Epithelial cell of esophagus (primary cell): ENCODE measurements around the gene PPP2R2C.

Source experiments
- DNase-seq: peaks from one replicate; pipeline ENCODE4 v3.0.0; 2010; ENCODE audit warnings: low read depth
- H3K4me3 ChIP-seq: 2 replicates; pipeline ENCODE4 v1.5.1; 2011; ENCODE audit warnings: mild to moderate bottlenecking, low read length, control low read depth
- TF ChIP-seq, protein P1 (sequence below): IDR thresholded peaks from 2 replicates; pipeline ENCODE4 v1.5.1; 2011; ENCODE audit warnings: low read depth, mild to moderate bottlenecking, low read length, control low read depth, inconsistent platforms; ENCODE audit not compliant: insufficient read depth; ENCODE audit errors: missing control alignments

PPP2R2C gene

DNA sequence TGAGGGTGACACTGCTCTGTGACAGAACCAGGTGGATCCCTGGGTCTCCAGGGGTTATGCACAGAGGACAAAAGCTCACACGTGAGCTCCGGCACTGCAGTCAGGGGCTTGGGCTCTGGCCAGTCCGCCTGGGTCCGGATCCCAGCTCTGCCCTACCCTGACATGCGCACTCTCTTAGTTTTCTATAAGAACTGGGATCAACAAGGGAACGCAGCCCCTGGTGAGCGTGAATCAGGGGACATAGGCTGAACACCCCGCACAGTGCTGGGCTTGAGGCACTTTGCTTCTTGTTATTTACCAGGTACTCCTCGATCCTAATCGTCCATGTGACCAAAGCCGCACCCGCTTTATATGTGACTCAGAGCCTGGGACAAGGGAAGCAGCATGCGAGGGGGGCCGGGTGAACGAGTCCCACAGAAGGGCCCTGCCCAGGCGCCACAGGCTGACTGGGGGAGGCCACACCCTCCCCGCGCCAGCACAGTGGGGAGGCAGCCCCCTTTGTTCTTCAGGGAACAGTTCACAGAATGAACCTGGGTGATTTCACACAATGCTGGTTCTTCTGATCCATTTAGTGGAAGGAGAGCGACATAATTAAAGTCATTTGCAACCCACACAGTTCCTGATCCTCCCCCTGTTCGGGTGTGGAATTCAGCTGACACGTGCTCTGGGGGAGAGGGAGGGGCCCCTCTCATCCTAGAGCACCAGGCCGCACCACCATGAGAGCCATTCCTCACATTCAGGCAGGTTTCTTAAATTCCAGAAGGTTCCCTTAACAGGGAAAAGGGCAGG, 147.2 kb downstream of the PPP2R2C start:
- peak; percentile 57 for DNase-seq
- TF ChIP-seq, protein P1, sequence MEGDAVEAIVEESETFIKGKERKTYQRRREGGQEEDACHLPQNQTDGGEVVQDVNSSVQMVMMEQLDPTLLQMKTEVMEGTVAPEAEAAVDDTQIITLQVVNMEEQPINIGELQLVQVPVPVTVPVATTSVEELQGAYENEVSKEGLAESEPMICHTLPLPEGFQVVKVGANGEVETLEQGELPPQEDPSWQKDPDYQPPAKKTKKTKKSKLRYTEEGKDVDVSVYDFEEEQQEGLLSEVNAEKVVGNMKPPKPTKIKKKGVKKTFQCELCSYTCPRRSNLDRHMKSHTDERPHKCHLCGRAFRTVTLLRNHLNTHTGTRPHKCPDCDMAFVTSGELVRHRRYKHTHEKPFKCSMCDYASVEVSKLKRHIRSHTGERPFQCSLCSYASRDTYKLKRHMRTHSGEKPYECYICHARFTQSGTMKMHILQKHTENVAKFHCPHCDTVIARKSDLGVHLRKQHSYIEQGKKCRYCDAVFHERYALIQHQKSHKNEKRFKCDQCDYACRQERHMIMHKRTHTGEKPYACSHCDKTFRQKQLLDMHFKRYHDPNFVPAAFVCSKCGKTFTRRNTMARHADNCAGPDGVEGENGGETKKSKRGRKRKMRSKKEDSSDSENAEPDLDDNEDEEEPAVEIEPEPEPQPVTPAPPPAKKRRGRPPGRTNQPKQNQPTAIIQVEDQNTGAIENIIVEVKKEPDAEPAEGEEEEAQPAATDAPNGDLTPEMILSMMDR = no peak
- H3K4me3 ChIP-seq = no peak overlapping the region

DNA sequence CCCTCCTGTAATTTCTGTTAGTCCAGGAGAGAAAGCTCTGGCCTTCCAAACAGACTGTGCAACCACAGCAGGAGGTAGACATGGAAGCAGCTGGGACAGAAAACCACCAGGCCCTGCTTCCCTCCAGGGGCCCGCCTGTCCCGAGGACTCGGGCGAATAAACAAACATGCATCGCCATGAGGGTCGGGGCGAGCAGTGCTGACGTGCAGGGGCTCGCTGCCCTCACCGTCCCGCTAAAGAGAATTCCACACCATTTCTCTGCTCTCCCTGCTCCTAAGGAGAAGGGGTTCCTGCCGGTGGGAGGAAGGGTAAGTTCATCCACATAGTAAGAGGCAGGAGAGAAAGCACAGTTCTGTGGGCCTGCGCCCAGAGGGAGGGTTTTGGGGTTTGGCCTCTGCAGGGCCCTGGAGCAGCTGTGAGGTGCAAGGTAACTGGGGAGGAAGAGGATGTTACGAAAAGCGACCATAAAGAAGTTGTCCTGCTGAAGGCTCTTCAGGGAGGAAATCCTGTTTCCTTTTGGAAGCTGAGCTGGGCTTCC, 147.9 kb downstream of the PPP2R2C start:
- no peak overlapping the region for H3K4me3 ChIP-seq
- no peak for DNase-seq
- TF ChIP-seq, protein P1 = no peak

DNA sequence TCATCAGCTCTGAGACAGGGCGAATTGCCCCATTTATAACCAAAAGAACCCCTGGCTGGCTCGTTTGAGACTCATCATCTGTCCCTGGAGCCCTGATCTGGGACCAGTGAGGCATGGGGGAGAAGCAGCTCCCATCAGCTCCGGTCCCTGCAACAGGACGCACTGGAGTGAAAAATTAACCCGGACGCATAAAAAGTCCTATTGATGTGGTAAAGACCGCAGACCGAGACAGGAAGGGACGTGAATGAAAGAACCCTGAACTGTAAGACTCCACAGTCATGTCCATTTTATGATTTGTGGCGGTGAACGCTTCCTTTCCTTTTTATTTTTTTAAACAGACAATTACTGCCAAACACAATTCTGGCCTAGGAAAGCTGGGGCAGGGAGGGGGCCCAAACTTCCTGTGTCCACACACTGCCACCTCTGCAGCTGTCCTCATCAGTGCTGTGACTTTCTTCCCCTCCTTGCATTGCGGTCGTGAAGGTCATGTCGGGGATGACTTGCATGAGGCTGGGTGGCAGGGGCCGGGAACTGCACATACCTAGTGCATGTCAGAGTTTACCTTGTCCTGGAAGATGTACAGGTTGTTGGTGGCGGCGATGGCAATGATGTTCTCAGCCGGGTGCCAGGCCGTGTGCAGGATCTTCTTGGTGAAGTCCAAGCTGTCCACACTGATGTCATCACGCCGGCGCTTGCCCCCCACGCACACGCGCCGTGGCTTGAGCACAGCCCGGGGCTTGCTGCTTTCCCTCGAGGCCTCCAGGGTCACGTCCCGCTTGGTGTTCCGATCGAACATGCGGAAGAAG, 149.4 kb downstream of the PPP2R2C start:
- TF ChIP-seq, protein P1 = no peak
- H3K4me3 ChIP-seq = no peak overlapping the region
- no peak for DNase-seq

DNA sequence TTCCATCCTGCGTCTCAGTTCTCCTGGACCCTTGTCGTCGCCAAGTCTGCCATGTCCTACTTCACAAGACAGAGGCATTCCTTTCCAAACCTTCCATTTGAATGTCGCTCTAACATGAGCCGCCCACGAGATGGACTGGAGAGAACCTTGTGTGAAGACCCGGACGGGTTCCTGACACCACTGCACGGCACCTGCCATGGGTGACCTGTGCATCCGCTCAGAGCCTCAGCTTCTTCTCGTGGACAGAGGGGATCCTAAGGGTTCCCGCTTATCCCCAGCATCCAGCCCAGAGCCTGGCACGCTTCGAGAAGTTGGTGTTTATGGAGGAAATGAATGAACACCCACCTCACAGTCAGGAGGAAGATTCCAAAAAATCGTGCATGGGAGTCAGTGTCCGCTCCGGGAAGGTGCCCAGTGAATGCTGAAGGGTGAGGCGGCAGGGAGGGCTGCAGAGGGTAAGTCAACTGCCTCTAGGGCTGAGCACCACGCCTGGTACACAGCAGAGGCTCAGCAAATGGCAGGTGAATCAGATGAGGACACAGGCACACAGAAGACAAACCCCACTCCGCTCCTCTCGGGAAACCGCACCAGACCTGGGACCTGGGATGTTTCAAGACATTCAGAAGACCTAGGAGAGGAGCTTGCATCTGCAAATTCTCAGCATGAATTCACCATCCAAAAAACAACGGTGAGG, 150.2 kb downstream of the PPP2R2C start:
- TF ChIP-seq, protein P1 = no peak
- DNase-seq = no peak
- H3K4me3 ChIP-seq = no peak overlapping the region

DNA sequence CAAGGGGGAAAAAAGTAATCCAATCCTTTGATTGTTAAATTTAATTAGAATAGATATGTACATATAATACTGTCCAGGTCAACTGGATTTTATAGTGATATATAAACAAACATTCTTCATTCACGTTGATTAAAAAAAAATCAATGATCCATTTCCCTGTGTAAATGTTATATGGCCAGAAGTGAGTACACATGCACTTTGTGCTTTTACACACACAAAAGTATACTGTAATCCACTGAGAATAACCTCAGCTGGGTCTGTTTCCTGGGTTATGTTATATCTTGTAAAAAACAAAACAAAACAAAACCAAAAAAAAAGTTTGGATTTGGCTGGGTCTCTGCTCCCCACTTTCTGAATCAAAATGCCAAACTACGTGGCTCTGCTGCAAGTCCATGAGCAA, 151.1 kb downstream of the PPP2R2C start:
- no peak overlapping the region for H3K4me3 ChIP-seq
- TF ChIP-seq, protein P1 = no peak
- DNase-seq = no peak

DNA sequence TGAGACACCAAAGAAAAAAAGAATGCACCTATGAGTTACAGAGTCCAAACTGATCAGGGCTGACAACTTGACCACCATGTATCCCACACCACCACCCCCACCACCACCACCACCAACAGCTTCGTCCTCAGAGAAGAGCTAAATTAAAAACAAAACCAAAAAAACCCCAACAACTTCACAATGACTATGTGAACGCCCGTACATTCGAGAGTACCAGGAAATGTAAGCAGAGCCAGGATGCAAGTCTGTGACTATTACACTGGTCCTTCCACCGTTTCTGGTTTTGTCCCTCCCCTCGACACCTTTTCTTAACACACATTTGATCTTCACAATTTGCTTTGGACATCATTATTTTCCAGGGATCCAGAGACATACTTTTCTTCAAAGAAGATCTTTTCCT, 151.8 kb downstream of the PPP2R2C start:
- H3K4me3 ChIP-seq = no peak overlapping the region
- DNase-seq = no peak
- TF ChIP-seq, protein P1 = no peak
